Frontal cortex (tissue), 4 donors: ENCODE data around the gene ZNF710. TPM values are rescaled to one million over a fixed set of nuclear protein-coding genes. Genes with fewer than 3 reads are reported as not detected.
A peak's percentile ranks its signal among the peaks of the same experiment; 100 is the strongest.

Experiments
- DNase-seq, 2 donors: peaks; one replicate each; pipeline ENCODE4 v3.0.0; 2012; ENCODE audit warnings: low spot score in 2 of 2
- FAIRE-seq: peaks from 2 replicates; lab custom pipeline; 2012; peaks lifted over from hg19 to GRCh38; lab: Jason Lieb, UNC
- small RNA-seq: library from RNA; depleted of rRNA; stranded (forward); fragments of <200 nt; gene quantifications from one replicate; pipeline ENCODE3, GENCODE V24; 2014
- total RNA-seq: library from RNA; depleted of rRNA; stranded (reverse); fragments of >200 nt; gene quantifications from one replicate; pipeline ENCODE4 v1.2.3, GENCODE V29; 2014
- donor health status: control.
- donor health status: control.
- donor health status: control.

ZNF710 gene
- total RNA-seq, 1 donor from 2014 or later: 6.5 TPM

- DNase-seq: no peak
- no peak for FAIRE-seq
These were observed 118.2 kb downstream of the ZNF710 start for GRCh38 chr15:90119367-90119766.

- FAIRE-seq (no peak), DNase-seq (no peak)
These were observed 120.0 kb downstream of the ZNF710 start for GRCh38 chr15:90121086-90121485.

GRCh38 chr15:90124507-90124906 lies 123.4 kb downstream of the ZNF710 start:
- DNase-seq: no peak
- FAIRE-seq: no peak

DNA sequence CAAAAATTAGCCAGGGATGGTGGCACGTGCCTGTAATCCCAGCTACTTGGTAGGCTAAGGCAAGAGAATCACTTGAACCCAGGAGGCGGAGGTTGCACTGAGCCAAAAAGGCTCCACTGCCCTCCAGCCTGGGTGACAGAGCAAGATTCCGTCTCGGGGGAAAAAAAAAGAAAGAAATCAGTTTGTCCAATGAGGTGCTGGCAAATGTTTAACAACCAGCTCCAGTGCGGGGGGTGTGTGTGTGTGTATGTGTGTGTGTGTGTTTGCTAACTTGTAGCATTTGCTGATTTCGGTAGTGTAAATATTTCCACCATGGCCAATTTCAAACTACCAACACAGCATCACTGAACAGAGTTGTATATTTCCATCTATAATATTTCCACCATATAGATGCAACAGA lies 124.9 kb downstream of the ZNF710 start:
- FAIRE-seq (no peak), DNase-seq (no peak)

DNA sequence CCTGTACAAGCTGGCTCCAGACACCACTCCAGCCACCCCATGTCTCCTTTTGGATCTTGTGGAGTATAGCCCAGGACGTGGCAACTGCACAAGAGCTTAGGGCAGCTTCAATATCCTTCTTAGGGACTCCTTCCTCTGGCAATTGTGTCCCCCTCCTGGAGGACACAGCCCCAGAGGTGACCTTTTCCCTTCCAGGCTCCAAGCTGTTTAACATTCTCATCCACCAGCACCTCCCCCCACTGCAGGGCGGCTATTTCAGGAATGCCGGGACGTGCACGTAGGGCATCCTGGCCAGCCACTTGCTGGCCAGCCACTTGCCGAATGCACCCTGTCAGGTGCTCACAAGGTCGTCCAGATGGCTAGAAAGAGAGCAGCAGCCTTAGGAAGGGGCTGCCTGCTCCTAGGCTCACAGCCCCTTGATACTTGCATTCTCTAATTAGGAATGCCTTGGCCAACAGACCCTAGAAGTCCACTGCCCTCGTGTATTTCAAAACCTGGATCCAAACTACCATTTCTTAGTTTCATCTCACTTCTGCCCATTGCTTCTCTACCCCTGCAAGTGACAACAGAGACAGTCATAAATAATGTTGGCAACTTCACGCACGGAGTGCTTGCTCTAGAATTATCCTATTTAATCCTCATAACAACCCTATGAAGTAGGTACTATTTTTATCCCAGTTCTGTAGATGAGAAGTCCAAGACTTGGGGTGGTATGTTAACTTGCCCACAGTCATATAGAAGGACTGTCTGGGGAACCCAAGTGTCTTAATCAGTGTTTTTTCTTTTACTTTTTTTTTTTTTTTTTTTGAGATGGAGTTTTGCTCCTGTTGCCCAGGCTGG lies 125.7 kb downstream of the ZNF710 start:
- no peak for FAIRE-seq
- DNase-seq: no peak

- DNase-seq: no peak
- no peak for FAIRE-seq
These were observed 129.2 kb downstream of the ZNF710 start for GRCh38 chr15:90130291-90130690.

Small RNAs within 50 kb of the gene (small RNA-seq; reads per million reads assigned to genes)
- gene MIR3174 (0.25 reads per million, percentile 5 among the genes with 10 or more reads in this experiment), gene RF00066 (not detected)

Other genes with a start within 250 kb of the ZNF710 start
- gene MESP2, start 225.0 kb upstream of the ZNF710 start, total RNA-seq: not detected
- 0.82 TPM for gene ANPEP, start 186.5 kb upstream of the ZNF710 start, total RNA-seq
- 40.8 TPM for gene AP3S2, start 107.3 kb upstream of the ZNF710 start, total RNA-seq
- 13.5 TPM for gene ARPIN, start 88.4 kb upstream of the ZNF710 start, total RNA-seq
- gene IDH2, start 101.1 kb downstream of the ZNF710 start, total RNA-seq: 77.9 TPM
- 35.5 TPM for gene SEMA4B, start 200.0 kb downstream of the ZNF710 start, total RNA-seq
- gene CIB1, start 232.6 kb downstream of the ZNF710 start, total RNA-seq: 3.7 TPM
- 4.9 TPM for gene GDPGP1, start 232.9 kb downstream of the ZNF710 start, total RNA-seq
- under 0.01 TPM for gene TTLL13, start 248.2 kb downstream of the ZNF710 start, total RNA-seq